Spleen (tissue), 7 donors: ENCODE results near the gene GJE1.

Experiments used
- CTCF ChIP-seq, 11 experiments: fragments of 200-600 bp in 7 of 11; fragments of 450-650 bp in 4 of 11; sonication (generic) in 4 of 11; IDR thresholded peaks in 8 of 11; conservative IDR thresholded peaks in 3 of 11; 1 replicate in 7 of 11; 2 replicates in 4 of 11; pipeline versions ENCODE4 v1.4.0 to v1.8.0; 2016 to 2021; ENCODE audit warnings: antibody characterized with exemption in 11 of 11, inconsistent platforms in 4 of 11, mild to moderate bottlenecking in 1 of 11
- POLR2A ChIP-seq, 3 donors: fragments of 450-650 bp; IDR thresholded peaks; one replicate each; pipeline ENCODE4 v1.5.1; 2017; ENCODE audit warnings: antibody characterized with exemption in 3 of 3, mild to moderate bottlenecking in 1 of 3
- donor health status: DM: no; HTN: no; CAD: no; lungs with moderate emphysema.
- donor health status: DM: no; HTN: no; CAD: no.
- donor health status: DM: no; HTN: no; CAD: no.

DNA sequence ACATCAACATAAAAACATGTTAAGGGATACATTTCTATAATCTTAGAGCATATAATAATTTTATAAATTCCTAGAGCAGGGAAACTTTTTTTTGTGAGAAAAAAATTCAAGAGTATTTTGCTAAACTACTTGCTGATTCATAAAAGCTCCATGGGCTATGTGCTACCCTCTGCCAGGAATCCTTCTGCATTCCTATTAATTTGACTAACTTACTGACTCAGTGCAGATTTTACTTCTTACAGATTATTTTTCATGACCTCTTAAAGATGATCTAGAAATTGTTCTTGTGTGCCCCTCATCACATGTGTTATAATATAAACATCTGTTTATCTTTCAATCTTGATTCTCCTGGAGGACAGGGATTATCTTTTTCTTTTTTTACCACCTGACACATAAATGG lies 20.0 kb downstream of the GJE1 start:
- TF ChIP-seq CTCF (IDR thresholded peaks at IDR 0.05 in 8 of 11, conservative IDR thresholded peaks at IDR 0.05 in 3 of 11) (no peak), POLR2A (IDR thresholded peaks at IDR 0.05) (no peak)
